GM18870 (cell line): ENCODE data around the gene TXNDC12.

Experiments
- ATAC-seq: cut with Tn5 transposase; IDR thresholded peaks from one replicate; pipeline ENCODE4 v1.9.1; 2021; ENCODE audit warnings: moderate library complexity; ENCODE audit not compliant: unreplicated experiment

The TXNDC12 gene

GRCh38 chr1:52002038-52002917, 52.7 kb downstream of the TXNDC12 start:
- peak; percentile 55 for ATAC-seq

GRCh38 chr1:51998701-51999100, 56.3 kb downstream of the TXNDC12 start:
- no peak for ATAC-seq

- ATAC-seq = no peak
Observed at GRCh38 chr1:51997974-51998382, 57.0 kb downstream of the TXNDC12 start.

GRCh38 chr1:51990478-51990965, 64.5 kb downstream of the TXNDC12 start, which contains the start of gene RAB3B:
RAB3B (minus strand) TSS chr1:51990700; CDS start chr1:51977117, 13,583 bp downstream.
- ATAC-seq = no peak

- ATAC-seq = no peak
Observed at GRCh38 chr1:51989582-51990477, 65.2 kb downstream of the TXNDC12 start.

- ATAC-seq = no peak
Observed at GRCh38 chr1:51988254-51988653, 66.7 kb downstream of the TXNDC12 start.

- no peak for ATAC-seq
Observed at GRCh38 chr1:51986718-51987117, 68.3 kb downstream of the TXNDC12 start.

- no peak for ATAC-seq
Observed at GRCh38 chr1:51982161-51982560, 72.8 kb downstream of the TXNDC12 start.

- no peak for ATAC-seq
Observed at GRCh38 chr1:51981555-51981954, 73.4 kb downstream of the TXNDC12 start.

GRCh38 chr1:51978099-51978498, 76.9 kb downstream of the TXNDC12 start:
- no peak for ATAC-seq

- no peak for ATAC-seq
Observed at GRCh38 chr1:51976846-51977602, 78.0 kb downstream of the TXNDC12 start.

GRCh38 chr1:51973587-51974474, 81.2 kb downstream of the TXNDC12 start:
- no peak for ATAC-seq
